ENCODE data around the gene CLSTN1.

The CLSTN1 gene

GRCh38 chr1:9845914-9846313, 22.1 kb upstream of the CLSTN1 start:
- DNase-seq (ENCODE audit: low spot score), result no peak
- Histone ChIP-seq H3K4me3 (no peak overlapping the region), H3K27ac (no peak overlapping the region)
- TF ChIP-seq, protein P1, sequence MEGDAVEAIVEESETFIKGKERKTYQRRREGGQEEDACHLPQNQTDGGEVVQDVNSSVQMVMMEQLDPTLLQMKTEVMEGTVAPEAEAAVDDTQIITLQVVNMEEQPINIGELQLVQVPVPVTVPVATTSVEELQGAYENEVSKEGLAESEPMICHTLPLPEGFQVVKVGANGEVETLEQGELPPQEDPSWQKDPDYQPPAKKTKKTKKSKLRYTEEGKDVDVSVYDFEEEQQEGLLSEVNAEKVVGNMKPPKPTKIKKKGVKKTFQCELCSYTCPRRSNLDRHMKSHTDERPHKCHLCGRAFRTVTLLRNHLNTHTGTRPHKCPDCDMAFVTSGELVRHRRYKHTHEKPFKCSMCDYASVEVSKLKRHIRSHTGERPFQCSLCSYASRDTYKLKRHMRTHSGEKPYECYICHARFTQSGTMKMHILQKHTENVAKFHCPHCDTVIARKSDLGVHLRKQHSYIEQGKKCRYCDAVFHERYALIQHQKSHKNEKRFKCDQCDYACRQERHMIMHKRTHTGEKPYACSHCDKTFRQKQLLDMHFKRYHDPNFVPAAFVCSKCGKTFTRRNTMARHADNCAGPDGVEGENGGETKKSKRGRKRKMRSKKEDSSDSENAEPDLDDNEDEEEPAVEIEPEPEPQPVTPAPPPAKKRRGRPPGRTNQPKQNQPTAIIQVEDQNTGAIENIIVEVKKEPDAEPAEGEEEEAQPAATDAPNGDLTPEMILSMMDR (IDR thresholded peaks at IDR 0.05), result no peak

- H3K27ac ChIP-seq, result no peak overlapping the region
- DNase-seq (ENCODE audit: low spot score), result no peak
- TF ChIP-seq, protein P1 (IDR thresholded peaks at IDR 0.05), result no peak
- no peak overlapping the region for H3K4me3 ChIP-seq
These were observed 21.0 kb upstream of the CLSTN1 start for GRCh38 chr1:9844756-9845155.

GRCh38 chr1:9844106-9844505, 20.3 kb upstream of the CLSTN1 start:
- Histone ChIP-seq H3K4me3 (no peak overlapping the region), H3K27ac (no peak overlapping the region)
- DNase-seq (ENCODE audit: low spot score), result no peak
- TF ChIP-seq, protein P1 (IDR thresholded peaks at IDR 0.05), result no peak

GRCh38 chr1:9843576-9843945, 19.8 kb upstream of the CLSTN1 start:
- Histone ChIP-seq H3K4me3 (no peak overlapping the region), H3K27ac (no peak overlapping the region)
- TF ChIP-seq, protein P1 (IDR thresholded peaks at IDR 0.05), result no peak
- DNase-seq (ENCODE audit: low spot score), result no peak

DNA sequence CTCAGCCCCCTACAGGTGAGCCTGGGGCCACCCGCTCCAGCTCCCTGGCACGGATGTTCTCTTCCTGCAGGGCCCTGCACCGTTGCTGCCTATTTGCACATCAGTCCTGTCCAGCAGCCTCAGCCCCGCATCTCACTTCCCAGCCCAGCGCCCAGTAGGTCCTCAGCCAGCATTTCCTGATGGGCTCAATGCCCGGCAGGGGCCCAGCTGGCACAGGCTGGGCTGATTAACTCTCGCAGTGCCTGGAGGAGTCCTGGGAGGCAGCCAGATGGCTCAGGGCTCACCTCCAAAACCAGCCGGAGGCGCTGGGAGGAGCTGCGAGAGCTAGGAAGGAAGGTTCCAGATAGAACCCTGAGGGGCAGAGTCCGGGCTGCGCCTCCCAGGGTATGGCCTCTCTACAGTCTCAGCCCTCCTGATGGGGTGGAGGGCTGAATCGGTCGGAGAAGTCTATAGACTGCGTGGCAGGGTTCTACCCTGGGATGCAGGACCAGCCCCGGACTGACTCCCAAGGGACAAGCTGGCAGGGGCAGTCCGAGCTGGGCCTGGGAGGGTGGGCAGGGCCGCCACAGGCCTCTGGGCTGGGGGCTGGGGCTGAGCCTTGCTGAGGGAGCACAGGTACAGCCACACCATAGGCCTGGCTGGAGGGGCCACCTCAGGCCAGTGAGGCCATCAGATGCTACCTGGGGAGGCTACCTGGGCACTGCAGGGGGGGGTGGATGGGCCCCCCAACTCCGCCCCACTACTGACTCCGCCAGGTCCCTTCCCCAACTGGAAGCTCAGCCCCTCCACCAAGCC, 19.2 kb upstream of the CLSTN1 start:
- TF ChIP-seq, protein P1 (IDR thresholded peaks at IDR 0.05), result no peak
- H3K27ac ChIP-seq, result peak overlapping the region in 1 of 2 donors; percentile 23
- H3K4me3 ChIP-seq, result no peak overlapping the region
- DNase-seq (ENCODE audit: low spot score), result no peak

DNA sequence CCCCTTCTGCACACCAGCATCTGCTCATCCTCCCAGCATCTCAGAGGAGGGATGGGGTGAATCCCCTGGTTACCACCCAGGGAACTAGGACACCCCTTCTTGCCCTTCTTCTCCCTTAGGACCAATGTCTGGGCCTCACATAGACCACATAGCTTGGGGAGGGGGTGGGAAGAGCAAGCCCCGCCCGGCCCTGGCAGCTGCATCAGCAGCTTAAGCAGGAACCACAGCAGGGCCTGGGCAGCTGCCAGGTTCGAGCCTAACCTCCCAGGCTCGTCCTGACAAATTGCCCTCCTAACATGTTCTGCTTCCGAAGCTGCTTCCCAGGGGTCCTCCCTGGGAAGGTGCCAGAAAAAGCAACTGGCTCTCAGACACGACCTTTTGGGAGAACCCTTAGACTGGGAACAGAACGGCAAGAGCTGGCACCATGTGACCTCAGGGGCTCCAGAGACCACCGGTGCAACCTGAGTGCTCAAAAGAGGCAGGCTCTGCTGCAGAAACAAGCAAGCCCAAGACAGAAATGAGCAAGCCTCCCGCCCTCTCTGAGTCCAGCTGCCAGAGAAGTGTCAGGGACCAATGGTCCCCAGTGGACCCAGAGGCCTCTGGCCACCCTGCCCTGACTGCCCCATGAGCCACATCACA, 18.4 kb upstream of the CLSTN1 start:
- no peak overlapping the region for H3K27ac ChIP-seq
- H3K4me3 ChIP-seq, result no peak overlapping the region
- DNase-seq (ENCODE audit: low spot score), result no peak
- TF ChIP-seq, protein P1 (IDR thresholded peaks at IDR 0.05), result no peak

DNA sequence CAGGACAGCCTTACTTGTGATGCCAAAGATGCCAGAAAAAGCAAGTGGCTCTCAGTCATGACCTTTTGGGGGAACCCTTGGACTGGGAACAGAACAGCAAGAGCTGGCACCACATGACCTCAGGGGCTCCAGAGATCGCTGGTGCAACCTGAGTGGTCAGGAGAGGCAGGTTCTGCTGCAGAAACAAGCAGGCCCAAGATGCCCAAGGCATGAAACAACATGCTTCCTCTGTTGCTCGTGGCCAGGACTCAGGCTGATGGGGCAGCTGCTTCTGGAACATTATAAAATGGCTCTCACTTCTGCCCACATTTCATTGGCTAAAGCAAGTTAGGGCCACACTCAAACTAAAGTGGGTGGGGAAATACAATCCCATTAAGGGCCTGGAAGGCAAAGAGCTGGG, 17.7 kb upstream of the CLSTN1 start:
- H3K4me3 ChIP-seq, result no peak overlapping the region
- TF ChIP-seq, protein P1 (IDR thresholded peaks at IDR 0.05), result no peak
- no peak overlapping the region for H3K27ac ChIP-seq
- no peak for DNase-seq (ENCODE audit: low spot score)

All from coronary artery (tissue), 2 donors.